Activated naive CD8-positive, alpha-beta T cell treated with anti-CD3 and anti-CD28 coated beads, Interleukin-2, amount 10 ng/mL, durations not matched to agents 7 days and 5 days (primary cell): ENCODE measurements around the gene MAP3K20. TPM values are rescaled to one million over a fixed set of nuclear protein-coding genes. Genes with fewer than 3 reads are reported as not detected.
A peak's percentile ranks its signal among the peaks of the same experiment; 100 is the strongest.
"Not testable (repeated sequence)": the region's sequence is repeated elsewhere in the genome, so short reads cannot be mapped to it uniquely, and the experiment has no call there.

Experiments used
- ATAC-seq: fragments of 150-1000 bp; cut with Tn5 transposase; one replicate; pipeline ENCODE4 v1.10.0; 2021; ENCODE audit warnings: low read depth, moderate library complexity
- POLR2A ChIA-PET: fragments of 350-600 bp; sonication (Branson Sonifier 250); formaldehyde crosslinking; loops from one replicate; lab custom pipeline; 2021; ENCODE audit warnings: antibody characterized with exemption; lab: Charles Lee
- DNase-seq: peaks from one replicate; pipeline ENCODE4 v3.0.0; 2021
- H3K27ac Mint-ChIP-seq: one replicate; pipeline ENCODE4 v1.8.0; 2022; ENCODE audit warnings: mild to moderate bottlenecking, mixed read lengths
- H3K27me3 Mint-ChIP-seq: one replicate; pipeline ENCODE4 v1.8.0; 2022; ENCODE audit warnings: mild to moderate bottlenecking, moderate library complexity, mixed read lengths
- H3K36me3 Mint-ChIP-seq: one replicate; pipeline ENCODE4 v1.8.0; 2021; ENCODE audit warnings: mild to moderate bottlenecking, mixed read lengths
- H3K4me1 Mint-ChIP-seq: one replicate; pipeline ENCODE4 v1.8.0; 2021; ENCODE audit warnings: mixed read lengths
- H3K4me3 Mint-ChIP-seq: one replicate; pipeline ENCODE4 v1.8.0; 2022; ENCODE audit warnings: mild to moderate bottlenecking, moderate library complexity, mixed read lengths
- H3K9me3 Mint-ChIP-seq: one replicate; pipeline ENCODE4 v1.8.0; 2021; ENCODE audit warnings: mixed read lengths
- total RNA-seq, 2 experiments: library from RNA; stranded (reverse); gene quantifications; one replicate each; pipeline ENCODE4 v1.2.3, GENCODE V29; 2021

Gene MAP3K20
- total RNA-seq, 2 experiments from 2014 or later, result 11.8 to 14.9 TPM

GRCh38 chr2:173199294-173199693, 123.6 kb downstream of the MAP3K20 start:
- no peak for ATAC-seq
- H3K27ac Mint-ChIP-seq, result no peak overlapping the region

GRCh38 chr2:173202570-173202969, 126.9 kb downstream of the MAP3K20 start:
- DNase-seq (no peak), ATAC-seq (no peak)
- POLR2A ChIA-PET, result no interaction called here
- Mint-ChIP-seq H3K9me3 (no peaks in the 10 kb centered on the region), H3K27me3 (no peaks in the 10 kb centered on the region), H3K36me3 (peaks cover 5% of the 10 kb centered on the region), H3K4me3 (no peak overlapping the region), H3K27ac (no peak overlapping the region), H3K4me1 (peaks cover 2% of the 10 kb centered on the region)

More at GRCh38 chr2:173199294-173199693, 123.6 kb downstream of the MAP3K20 start:
- no peaks in the 10 kb centered on the region for H3K9me3 Mint-ChIP-seq
- H3K27me3 Mint-ChIP-seq, result peaks cover 2% of the 10 kb centered on the region
- no peaks in the 10 kb centered on the region for H3K4me1 Mint-ChIP-seq
- POLR2A ChIA-PET, result interaction anchor here (0.6 kb wide), 1 partner anchor 20 kb away, joined by 4 read pairs; no protein-coding TSS in a partner anchor
- H3K4me3 Mint-ChIP-seq, result no peak overlapping the region
- H3K36me3 Mint-ChIP-seq, result peaks cover 5% of the 10 kb centered on the region
- DNase-seq, result no peak

DNA sequence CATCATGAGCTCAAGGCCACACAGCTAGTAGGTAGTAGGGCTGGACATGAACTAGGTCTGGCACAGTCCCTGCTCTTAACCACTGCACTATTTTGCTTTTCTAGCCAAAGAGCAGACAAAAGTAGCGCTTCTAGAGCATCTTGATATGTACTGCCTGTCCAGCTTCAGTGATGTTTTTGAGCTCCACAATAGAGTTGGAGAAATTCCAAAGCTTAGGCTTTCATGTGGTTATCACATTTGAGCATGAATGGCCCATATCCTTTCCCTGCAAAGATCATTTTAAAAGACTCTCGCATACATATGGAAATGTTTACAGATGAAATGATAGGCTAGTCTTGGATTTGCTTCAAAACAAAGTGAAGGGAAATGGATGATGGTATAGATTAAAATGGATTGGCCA, 128.7 kb downstream of the MAP3K20 start:
- POLR2A ChIA-PET, result no interaction called here
- no peak for ATAC-seq

DNA sequence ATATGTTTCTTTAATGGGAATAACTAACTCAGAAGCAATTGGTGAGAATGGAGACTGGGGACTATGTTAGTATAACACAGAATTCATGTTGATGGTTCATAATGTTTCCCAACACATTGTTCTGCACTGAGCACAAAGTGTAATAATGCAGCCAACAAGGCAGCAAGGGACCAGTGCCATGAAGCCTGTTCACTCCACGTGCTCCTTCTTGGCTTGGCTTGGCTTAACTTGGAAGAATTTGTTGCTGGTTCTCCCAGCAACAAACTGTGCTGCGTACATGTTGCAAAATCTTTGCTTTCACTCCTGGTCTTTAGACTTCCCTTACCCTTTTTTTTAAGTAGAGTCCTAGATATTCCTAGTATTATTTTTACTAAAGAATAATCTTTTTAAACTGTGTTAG, 129.7 kb downstream of the MAP3K20 start:
- DNase-seq (no peak), ATAC-seq (no peak)
- Mint-ChIP-seq H3K4me1 (peaks cover 2% of the 10 kb centered on the region), H3K4me3 (no peak overlapping the region), H3K9me3 (no peaks in the 10 kb centered on the region), H3K36me3 (peaks cover 2% of the 10 kb centered on the region), H3K27ac (no peak overlapping the region), H3K27me3 (no peaks in the 10 kb centered on the region)
- POLR2A ChIA-PET, result no interaction called here

More for the DNA sequence above, 128.7 kb downstream of the MAP3K20 start:
- no peaks in the 10 kb centered on the region for H3K9me3 Mint-ChIP-seq
- H3K4me1 Mint-ChIP-seq, result peaks cover 2% of the 10 kb centered on the region
- no peak overlapping the region for H3K4me3 Mint-ChIP-seq
- H3K27ac Mint-ChIP-seq, result no peak overlapping the region
- H3K27me3 Mint-ChIP-seq, result no peaks in the 10 kb centered on the region
- DNase-seq, result no peak
- peaks cover 2% of the 10 kb centered on the region for H3K36me3 Mint-ChIP-seq

GRCh38 chr2:173207124-173207523, 131.5 kb downstream of the MAP3K20 start:
- H3K27me3 Mint-ChIP-seq, H3K27ac Mint-ChIP-seq, POLR2A ChIA-PET, ATAC-seq, H3K9me3 Mint-ChIP-seq, H3K4me1 Mint-ChIP-seq, H3K4me3 Mint-ChIP-seq, DNase-seq, H3K36me3 Mint-ChIP-seq: not testable (repeated sequence)

DNA sequence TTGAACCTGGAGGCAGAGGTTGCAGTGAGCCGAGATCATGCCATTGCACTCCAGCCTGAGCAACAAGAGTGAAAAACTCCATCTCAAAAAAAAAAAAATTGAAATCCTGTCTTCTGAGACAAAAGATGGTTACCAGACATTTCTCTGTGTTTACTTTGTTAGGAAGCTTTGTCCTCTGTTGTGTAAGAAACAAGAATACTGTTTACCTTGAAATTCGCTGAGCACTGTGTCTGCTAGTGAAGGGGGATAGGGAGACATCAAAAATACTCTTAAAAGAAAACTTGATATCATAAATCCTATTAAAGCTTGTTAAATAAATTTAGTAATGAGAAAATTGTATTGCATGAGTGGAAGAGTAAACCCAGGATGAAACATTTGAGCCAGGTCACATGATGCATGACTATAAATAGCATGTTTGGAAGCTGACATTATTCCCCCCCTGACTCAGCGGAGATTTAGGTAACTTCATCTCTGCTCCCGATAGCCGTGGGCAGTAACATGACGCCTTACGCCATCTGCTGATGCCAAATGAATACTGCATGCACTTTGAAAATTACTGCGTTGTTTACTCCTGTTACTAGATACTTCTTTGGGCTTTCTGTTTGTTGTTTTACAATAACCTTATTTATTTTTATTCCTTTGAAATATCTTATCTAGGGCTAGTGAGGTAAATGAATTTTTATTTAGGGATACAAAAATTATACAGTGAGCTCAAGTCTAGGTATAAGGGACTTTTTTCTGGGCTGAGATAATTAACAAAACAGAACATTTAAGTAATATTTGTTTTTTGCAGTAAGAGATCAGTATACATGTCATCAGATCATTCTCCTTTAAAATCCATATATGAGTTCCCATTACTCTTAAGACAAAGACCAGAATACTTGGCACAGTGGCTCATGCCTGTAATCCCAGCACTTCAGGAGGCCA, 134.9 kb downstream of the MAP3K20 start:
- Mint-ChIP-seq H3K4me3 (no peak overlapping the region), H3K27me3 (no peaks in the 10 kb centered on the region), H3K4me1 (peaks cover 4% of the 10 kb centered on the region), H3K36me3 (peaks cover 2% of the 10 kb centered on the region), H3K27ac (no peak overlapping the region), H3K9me3 (no peaks in the 10 kb centered on the region)
- POLR2A ChIA-PET, result interaction anchor here (1.2 kb wide), 1 partner anchor 144 kb away, joined by 3 read pairs; the partner anchor contains the start of gene CDCA7
- DNase-seq (no peak), ATAC-seq (peak; percentile 72)

GRCh38 chr2:173213181-173213580, 137.5 kb downstream of the MAP3K20 start:
- Mint-ChIP-seq H3K4me1 (peaks cover 3% of the 10 kb centered on the region), H3K4me3 (no peak overlapping the region), H3K27ac (no peak overlapping the region), H3K27me3 (no peaks in the 10 kb centered on the region), H3K36me3 (peaks cover 4% of the 10 kb centered on the region), H3K9me3 (no peaks in the 10 kb centered on the region)
- ATAC-seq (no peak), DNase-seq (no peak)
- POLR2A ChIA-PET, result no interaction called here

DNA sequence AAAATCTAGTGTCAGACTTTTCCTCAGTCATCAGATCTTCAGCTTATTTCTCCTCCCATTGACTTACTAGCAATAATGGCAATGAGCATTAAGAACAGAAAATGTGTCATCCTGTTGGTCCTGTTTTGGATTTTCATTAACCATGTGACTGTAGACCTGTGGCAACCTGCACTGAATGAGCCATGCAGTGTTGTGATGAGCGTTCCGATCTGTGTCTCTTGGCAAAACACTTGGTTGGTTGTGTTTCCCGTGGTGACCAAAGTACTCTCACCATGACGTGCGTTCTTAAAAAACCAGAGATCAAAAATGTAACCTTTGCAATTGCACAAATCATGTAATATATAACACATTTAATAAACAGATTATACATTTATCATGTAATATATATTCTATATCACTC, 138.6 kb downstream of the MAP3K20 start:
- no peak for DNase-seq
- no peaks in the 10 kb centered on the region for H3K27me3 Mint-ChIP-seq
- no peak for ATAC-seq
- H3K9me3 Mint-ChIP-seq, result no peaks in the 10 kb centered on the region
- peaks cover 4% of the 10 kb centered on the region for H3K36me3 Mint-ChIP-seq
- H3K4me1 Mint-ChIP-seq, result peaks cover 11% of the 10 kb centered on the region
- no peak overlapping the region for H3K4me3 Mint-ChIP-seq
- H3K27ac Mint-ChIP-seq, result no peak overlapping the region
- POLR2A ChIA-PET, result no interaction called here

DNA sequence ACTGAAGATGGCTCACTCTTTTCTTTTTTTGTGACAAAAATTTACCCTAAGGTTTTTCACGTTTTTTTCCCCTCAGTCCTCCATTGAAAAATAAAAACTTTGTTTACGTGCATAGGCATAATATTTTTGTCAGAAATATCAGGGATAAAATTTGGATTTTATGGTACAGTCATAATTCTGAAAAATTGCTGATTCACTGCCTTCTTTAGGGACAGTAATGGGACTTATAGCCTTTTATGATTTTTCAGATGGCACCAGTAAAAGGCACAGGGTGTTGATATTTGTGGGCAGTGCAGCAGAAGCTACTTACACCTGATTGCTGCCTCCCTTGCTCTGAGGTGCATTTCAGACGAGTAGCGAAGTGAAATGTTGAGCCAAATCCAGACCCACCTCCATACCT, 139.7 kb downstream of the MAP3K20 start:
- Mint-ChIP-seq H3K27ac (no peak overlapping the region), H3K36me3 (peaks cover 4% of the 10 kb centered on the region), H3K4me1 (peaks cover 11% of the 10 kb centered on the region), H3K9me3 (no peaks in the 10 kb centered on the region), H3K4me3 (no peak overlapping the region), H3K27me3 (no peaks in the 10 kb centered on the region)
- ATAC-seq, result no peak
- no peak for DNase-seq
- POLR2A ChIA-PET, result no interaction called here

- POLR2A ChIA-PET, result no interaction called here
- no peak overlapping the region for H3K4me3 Mint-ChIP-seq
These were observed 140.4 kb downstream of the MAP3K20 start for GRCh38 chr2:173216051-173216450.

DNA sequence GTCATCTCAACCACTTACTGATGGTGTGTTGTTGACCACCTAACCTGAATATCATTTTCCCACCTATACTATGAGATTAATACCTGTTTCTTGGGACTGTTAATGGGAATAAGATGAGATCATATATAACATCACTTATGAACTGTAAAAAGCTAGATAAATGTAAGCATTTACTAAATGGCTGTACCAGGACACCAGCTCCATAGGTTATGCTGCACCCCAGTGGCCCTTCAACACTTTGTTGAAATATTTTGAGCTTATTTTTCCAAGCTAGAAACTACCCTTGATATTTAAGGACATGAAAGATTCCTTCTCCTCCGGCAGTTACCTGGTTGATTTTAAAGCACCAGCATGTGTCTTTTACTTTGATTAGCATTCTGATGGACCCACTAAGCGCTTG, 141.0 kb downstream of the MAP3K20 start:
- H3K27ac Mint-ChIP-seq, result no peak overlapping the region
- H3K4me3 Mint-ChIP-seq, result no peak overlapping the region
- no peaks in the 10 kb centered on the region for H3K27me3 Mint-ChIP-seq
- peaks cover 12% of the 10 kb centered on the region for H3K4me1 Mint-ChIP-seq
- POLR2A ChIA-PET, result interaction anchor here (0.8 kb wide), 1 partner anchor 189 kb away, joined by 3 read pairs; no protein-coding TSS in a partner anchor
- ATAC-seq, result no peak
- peaks cover 11% of the 10 kb centered on the region for H3K36me3 Mint-ChIP-seq
- no peak for DNase-seq
- H3K9me3 Mint-ChIP-seq, result no peaks in the 10 kb centered on the region

More at GRCh38 chr2:173216051-173216450, 140.4 kb downstream of the MAP3K20 start:
- H3K9me3 Mint-ChIP-seq, result no peaks in the 10 kb centered on the region
- peaks cover 6% of the 10 kb centered on the region for H3K36me3 Mint-ChIP-seq
- DNase-seq, result no peak
- peak overlapping the region; percentile 68 for H3K27ac Mint-ChIP-seq
- no peaks in the 10 kb centered on the region for H3K27me3 Mint-ChIP-seq
- ATAC-seq, result no peak
- H3K4me1 Mint-ChIP-seq, result peaks cover 12% of the 10 kb centered on the region

GRCh38 chr2:173217116-173217840, 141.6 kb downstream of the MAP3K20 start:
- Mint-ChIP-seq H3K36me3 (peaks cover 11% of the 10 kb centered on the region), H3K4me3 (no peak overlapping the region), H3K27ac (no peak overlapping the region), H3K27me3 (no peaks in the 10 kb centered on the region), H3K9me3 (no peaks in the 10 kb centered on the region), H3K4me1 (peaks cover 12% of the 10 kb centered on the region)
- ATAC-seq (no peak), DNase-seq (no peak)
- POLR2A ChIA-PET, result interaction anchor here (0.8 kb wide), 1 partner anchor 190 kb away, joined by 3 read pairs; no protein-coding TSS in a partner anchor

GRCh38 chr2:173218326-173219056, 142.8 kb downstream of the MAP3K20 start:
- Mint-ChIP-seq H3K9me3 (no peaks in the 10 kb centered on the region), H3K4me1 (peaks cover 12% of the 10 kb centered on the region), H3K36me3 (peaks cover 11% of the 10 kb centered on the region), H3K27ac (peak overlapping the region; percentile 55), H3K27me3 (no peaks in the 10 kb centered on the region), H3K4me3 (peak overlapping the region; percentile 47)
- DNase-seq, result no peak
- no peak for ATAC-seq
- POLR2A ChIA-PET, result interaction anchor here (0.7 to 1.3 kb wide), 2 partner anchors 109 to 136 kb away, joined by 3 read pairs; partner anchors contain the start of gene CDCA7
